HepG2 (cell line): Measurements from ENCODE around the gene ANAPC2. TPM values are rescaled to one million over a fixed set of nuclear protein-coding genes. Genes with fewer than 3 reads are reported as not detected.

Source experiments
- ATRX ChIP-seq: sonication (generic); formaldehyde crosslinking; IDR thresholded peaks from 2 replicates; pipeline ENCODE4 v1.4.0; 2020; ENCODE audit warnings: missing genetic modification reagents, borderline replicate concordance
- CTCF ChIP-seq: sonication (generic); formaldehyde crosslinking; IDR thresholded peaks from 2 replicates; pipeline ENCODE4 v1.5.0; 2020; ENCODE audit warnings: mild to moderate bottlenecking, missing genetic modification reagents, moderate library complexity
- EP300 ChIP-seq, 3 experiments: sonication (generic) in 1 of 3; formaldehyde crosslinking in 1 of 3; IDR thresholded peaks; 2 replicates each; pipeline versions ENCODE4 v1.5.1 to v1.6.1; 2011 to 2020; ENCODE audit warnings: low read depth in 2 of 3, low read length in 2 of 3, borderline replicate concordance in 1 of 3, improper control_type of control experiment in 1 of 3, mild to moderate bottlenecking in 1 of 3, missing genetic modification reagents in 1 of 3, moderate library complexity in 1 of 3
- FOXJ3 ChIP-seq: sonication (generic); formaldehyde crosslinking; IDR thresholded peaks from 2 replicates; pipeline ENCODE4 v1.4.0; 2020; ENCODE audit warnings: missing genetic modification reagents, mild to moderate bottlenecking, borderline replicate concordance
- FOXP1 ChIP-seq, 2 experiments: fragments of 450-650 bp in 1 of 2; IDR thresholded peaks; 2 replicates each; pipeline ENCODE4 v1.6.1; 2017 to 2018; ENCODE audit warnings: antibody characterized with exemption in 1 of 2
- GRHL1 ChIP-seq: sonication (generic); formaldehyde crosslinking; conservative IDR thresholded peaks from 2 replicates; pipeline ENCODE4 v1.8.0; 2022; ENCODE audit warnings: missing genetic modification reagents
- KLF9 ChIP-seq: IDR thresholded peaks from 2 replicates; pipeline ENCODE4 v1.6.1; 2016; ENCODE audit warnings: low read depth
- MAFK ChIP-seq, 2 experiments: IDR thresholded peaks in 1 of 2; conservative IDR thresholded peaks in 1 of 2; 2 replicates each; pipeline ENCODE4 v1.6.1; 2011; ENCODE audit warnings: improper control_type of control experiment in 2 of 2, low read length in 2 of 2
- REL ChIP-seq: sonication (generic); formaldehyde crosslinking; conservative IDR thresholded peaks from 2 replicates; pipeline ENCODE4 v1.8.0; 2022; ENCODE audit warnings: mild to moderate bottlenecking, missing genetic modification reagents, moderate library complexity
- SALL1 ChIP-seq: sonication (generic); formaldehyde crosslinking; IDR thresholded peaks from 2 replicates; pipeline ENCODE4 v1.8.0; 2022; ENCODE audit warnings: mild to moderate bottlenecking, missing genetic modification reagents
- SP5 ChIP-seq: IDR thresholded peaks from 2 replicates; pipeline ENCODE4 v1.6.1; 2016; ENCODE audit warnings: low read depth, borderline replicate concordance
- SRSF1 ChIP-seq: fragments of 200-400 bp; formaldehyde crosslinking; optimal IDR thresholded peaks from 2 replicates; pipeline ENCODE3; 2017; ENCODE audit warnings: mild to moderate bottlenecking, low read depth, low read length, moderate library complexity
- SRSF4 ChIP-seq: fragments of 200-400 bp; formaldehyde crosslinking; IDR thresholded peaks from one replicate; pipeline ENCODE4 v1.6.1; 2018; ENCODE audit warnings: mild to moderate bottlenecking, low read depth, low read length, moderate library complexity; ENCODE audit not compliant: poor library complexity, severe bottlenecking
- TMF1 ChIP-seq: sonication (generic); formaldehyde crosslinking; IDR thresholded peaks from 2 replicates; pipeline ENCODE4 v1.8.1; 2022; ENCODE audit warnings: low read depth, missing genetic modification reagents
- ZBTB44 ChIP-seq: sonication (generic); formaldehyde crosslinking; IDR thresholded peaks from 2 replicates; pipeline ENCODE4 v1.4.0; 2020; ENCODE audit warnings: missing genetic modification reagents
- ZKSCAN8 ChIP-seq: IDR thresholded peaks from 2 replicates; pipeline ENCODE4 v1.6.1; 2016; ENCODE audit warnings: borderline replicate concordance, missing genetic modification reagents, missing compliant biosample characterization
- ZNF180 ChIP-seq: sonication (generic); formaldehyde crosslinking; IDR thresholded peaks from 2 replicates; pipeline ENCODE4 v1.4.0; 2020; ENCODE audit warnings: low read depth, missing genetic modification reagents, borderline replicate concordance
- ZNF263 ChIP-seq: sonication (generic); formaldehyde crosslinking; IDR thresholded peaks from 2 replicates; pipeline ENCODE4 v1.4.0; 2020; ENCODE audit warnings: missing genetic modification reagents
- ZNF30 ChIP-seq: sonication (generic); formaldehyde crosslinking; IDR thresholded peaks from 2 replicates; pipeline ENCODE4 v1.5.0; 2020; ENCODE audit warnings: mild to moderate bottlenecking, missing genetic modification reagents
- ZNF350 ChIP-seq: sonication (generic); formaldehyde crosslinking; IDR thresholded peaks from 2 replicates; pipeline ENCODE4 v1.4.0; 2020; ENCODE audit warnings: mild to moderate bottlenecking, low read depth, missing genetic modification reagents, borderline replicate concordance
- ZNF713 ChIP-seq: sonication (generic); formaldehyde crosslinking; IDR thresholded peaks from 2 replicates; pipeline ENCODE4 v1.4.0; 2020; ENCODE audit warnings: mild to moderate bottlenecking, missing genetic modification reagents
- polyA plus RNA-seq, 8 experiments: library from polyadenylated mRNA; depleted of rRNA in 3 of 8; stranded (reverse) in 7 of 8; unstranded in 1 of 8; fragments of >200 nt; fragmentation: Illumina TruSeq in 4 of 8; extraction: Trizol in 4 of 8; gene quantifications; 2 replicates each; pipeline versions ENCODE4 v1.2.1 to v1.2.3, GENCODE V29; 2011 to 2016; ENCODE audit warnings: low read depth in 4 of 8, missing spikeins in 1 of 8, mixed read lengths in 1 of 8; ENCODE audit not compliant: insufficient read depth in 1 of 8
- total RNA-seq, 5 experiments: library from RNA; depleted of rRNA; stranded (reverse); fragments of >200 nt; fragmentation: Illumina TruSeq; extraction: Trizol; gene quantifications; 2 replicates each; pipeline ENCODE4 v1.2.3, GENCODE V29; 2016; ENCODE audit warnings: low read depth in 1 of 5

ANAPC2 gene
- total and polyA plus RNA-seq, 2 of the 13 experiments (the other 11 are each of a cell fraction or from before 2014, with no cell fraction given), result 12.3 to 15.4 TPM

GRCh38 chr9:137229903-137230704 is 41.7 kb upstream of the ANAPC2 start (continued):
- TF ChIP-seq ZNF263 (CRISPR knock-in tag), result peak; percentile 43; the same call in 1 of the 2 replicates
- TF ChIP-seq CTCF, result peak; percentile 20; the same call in 1 of the 2 replicates
- no peak for TF ChIP-seq KLF9 (CRISPR knock-in tag)
- no peak for TF ChIP-seq EP300 (IDR thresholded peaks at IDR 0.05; ENCODE audit: low read depth in 2 of 2, low read length in 2 of 2)
- TF ChIP-seq EP300 (CRISPR knock-in tag; IDR thresholded peaks at IDR 0.05; ENCODE audit: borderline replicate concordance), result no peak; the same call in 1 of the 2 replicates
- no peak for TF ChIP-seq GRHL1
- no peak; the same call in 1 of the 2 replicates for TF ChIP-seq SALL1 (CRISPR knock-in tag)
- no peak for TF ChIP-seq ATRX (CRISPR knock-in tag)
- TF ChIP-seq MAFK (conservative IDR thresholded peaks at IDR 0.05 in 1 of 2, IDR thresholded peaks at IDR 0.05 in 1 of 2; ENCODE audit: low read length in 2 of 2), result peak in 1 of 2 experiments; percentile 21; a peak in 1 of 4 replicates
- no peak for TF ChIP-seq ZNF180 (CRISPR knock-in tag)
- TF ChIP-seq ZBTB44 (CRISPR knock-in tag), result no peak
- no peak for TF ChIP-seq ZNF30
- peak; percentile 41 for TF ChIP-seq SP5 (CRISPR knock-in tag)
- no peak for TF ChIP-seq FOXP1 (IDR thresholded peaks at IDR 0.05)
- no peak for TF ChIP-seq FOXP1 (CRISPR knock-in tag; IDR thresholded peaks at IDR 0.05)
- TF ChIP-seq FOXJ3 (CRISPR knock-in tag), result no peak
- no peak for TF ChIP-seq TMF1 (CRISPR knock-in tag)
- no peak; the same call in 1 of the 2 replicates for TF ChIP-seq REL (CRISPR knock-in tag)
- TF ChIP-seq SRSF4, result no peak
- no peak for TF ChIP-seq ZKSCAN8 (CRISPR knock-in tag)
- peak; percentile 88 for TF ChIP-seq ZNF350 (CRISPR knock-in tag)
- no peak for TF ChIP-seq SRSF1
- peak; percentile 35; the same call in 1 of the 2 replicates for TF ChIP-seq ZNF713 (CRISPR knock-in tag)
